ENCODE measurements around the gene FBXL2. TPM values are rescaled to one million over a fixed set of nuclear protein-coding genes. Genes with fewer than 3 reads are reported as not detected.

Gene FBXL2
- polyA plus RNA-seq (2013, experiment 1 of 2; ENCODE audit: insufficient read length) = 4.2 TPM
- polyA plus RNA-seq (2013, experiment 2 of 2; ENCODE audit: insufficient read length) = 5.6 TPM

- DNase-seq = peak; percentile 68
Measured at GRCh38 chr3:33277193-33277882, at the start of gene FBXL2. TSS of gene FBXL2 (plus strand) at chr3:33277442. CDS start at chr3:33277513, 71 bp downstream.

DNA sequence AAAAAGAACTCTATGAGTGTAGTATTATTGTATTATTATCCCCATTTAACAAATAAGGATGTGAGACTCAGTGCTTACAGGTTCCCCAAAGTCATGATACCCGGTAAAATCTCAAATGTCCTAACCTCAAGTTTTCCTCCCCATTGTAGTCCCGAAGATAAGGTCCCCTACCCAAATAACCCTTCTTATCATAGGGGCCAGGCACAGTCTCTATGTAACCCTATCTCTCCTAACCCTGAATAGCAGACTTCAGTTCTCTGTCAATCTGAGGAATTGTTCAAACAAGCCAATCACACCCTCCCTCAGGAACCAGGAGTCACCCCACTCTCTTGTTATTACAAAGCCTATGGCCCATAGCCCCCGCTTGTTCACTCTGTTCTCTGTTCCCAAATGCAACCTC, 48.2 kb upstream of the FBXL2 start:
- DNase-seq = no peak

GRCh38 chr3:33229947-33230346, 47.3 kb upstream of the FBXL2 start:
- DNase-seq = no peak

- no peak for DNase-seq
Measured at GRCh38 chr3:33231756-33232465, 45.3 kb upstream of the FBXL2 start.

DNA sequence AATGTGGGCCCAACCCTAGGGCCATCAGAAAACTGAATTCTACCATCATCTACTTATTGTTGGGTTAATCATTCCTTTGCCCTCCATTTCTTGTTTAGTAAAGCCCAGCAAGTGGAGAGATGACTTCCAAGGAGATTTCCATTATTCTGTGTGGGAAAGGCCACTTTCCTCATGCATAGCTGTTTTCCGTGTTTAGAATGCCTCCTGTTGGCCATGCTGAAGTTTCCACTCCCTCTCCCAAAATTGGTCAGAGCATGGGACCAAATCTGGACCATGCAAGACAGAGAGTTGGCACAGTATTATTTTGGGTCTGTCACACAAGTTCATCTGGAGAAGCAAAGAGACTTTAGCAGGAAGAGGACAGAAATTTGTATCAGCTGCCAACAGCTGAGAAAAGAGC, 43.4 kb upstream of the FBXL2 start:
- no peak for DNase-seq

GRCh38 chr3:33236005-33236404, 41.2 kb upstream of the FBXL2 start:
- DNase-seq = no peak

DNA sequence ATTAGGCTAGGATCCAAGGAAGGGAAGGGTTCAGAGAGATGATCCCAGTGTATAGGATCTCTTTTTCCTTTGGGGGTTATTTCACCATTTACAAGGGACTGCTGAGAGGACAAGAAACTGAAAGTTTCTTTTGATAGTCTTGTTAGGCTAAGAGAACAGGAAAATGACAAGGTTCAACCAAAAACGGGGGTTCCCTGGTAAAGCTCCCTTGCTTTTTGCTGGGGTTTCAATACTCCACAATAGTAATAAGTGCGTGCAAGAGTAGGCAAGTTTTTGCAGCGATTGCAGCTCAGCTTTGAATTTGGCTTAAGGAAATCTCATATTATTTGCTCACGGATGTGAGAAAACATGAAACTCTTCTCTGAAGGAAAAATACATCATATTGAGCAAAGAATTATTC, 39.8 kb upstream of the FBXL2 start:
- no peak for DNase-seq

DNA sequence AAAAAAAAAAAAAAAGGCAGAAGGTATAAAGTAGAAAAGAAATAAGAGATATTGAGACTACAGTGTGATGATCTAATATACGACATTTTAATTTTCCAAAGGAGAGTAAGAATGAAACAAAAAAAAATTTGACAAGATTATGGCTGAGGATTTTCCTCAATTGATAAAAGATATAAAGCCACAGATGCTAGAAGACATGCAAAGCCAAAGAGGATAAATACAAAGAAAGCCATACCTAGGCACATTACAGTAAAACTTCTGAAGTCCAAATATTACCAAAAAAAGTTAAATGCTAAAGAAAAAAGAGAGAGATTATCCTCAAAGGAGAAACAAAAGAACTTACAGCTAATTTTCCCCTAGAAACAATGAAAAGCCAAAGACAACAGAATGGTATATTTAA, 38.3 kb upstream of the FBXL2 start:
- no peak for DNase-seq

GRCh38 chr3:33240261-33240660, 37.0 kb upstream of the FBXL2 start:
- no peak for DNase-seq

GRCh38 chr3:33246786-33247185, 30.5 kb upstream of the FBXL2 start:
- no peak for DNase-seq

DNA sequence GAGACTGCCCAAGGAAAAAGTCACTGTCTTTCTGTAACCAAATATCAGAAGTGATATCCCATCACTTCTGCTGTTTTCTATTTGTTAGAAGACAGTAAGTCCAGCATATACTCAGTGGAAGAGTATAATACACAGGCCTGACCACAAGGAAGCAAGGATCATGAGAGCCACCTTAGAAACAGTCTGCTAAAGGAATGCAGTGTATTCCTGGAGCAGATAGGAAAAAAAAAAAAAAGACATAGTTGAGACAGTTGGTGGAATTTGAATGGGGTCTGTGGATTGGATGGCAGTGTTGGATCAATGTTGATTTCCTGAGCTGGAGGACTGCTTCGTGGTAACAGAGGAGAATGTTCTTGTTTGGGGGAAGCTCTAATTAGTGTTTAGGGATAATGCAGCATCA, 26.5 kb upstream of the FBXL2 start:
- peak; percentile 31 for DNase-seq

DNA sequence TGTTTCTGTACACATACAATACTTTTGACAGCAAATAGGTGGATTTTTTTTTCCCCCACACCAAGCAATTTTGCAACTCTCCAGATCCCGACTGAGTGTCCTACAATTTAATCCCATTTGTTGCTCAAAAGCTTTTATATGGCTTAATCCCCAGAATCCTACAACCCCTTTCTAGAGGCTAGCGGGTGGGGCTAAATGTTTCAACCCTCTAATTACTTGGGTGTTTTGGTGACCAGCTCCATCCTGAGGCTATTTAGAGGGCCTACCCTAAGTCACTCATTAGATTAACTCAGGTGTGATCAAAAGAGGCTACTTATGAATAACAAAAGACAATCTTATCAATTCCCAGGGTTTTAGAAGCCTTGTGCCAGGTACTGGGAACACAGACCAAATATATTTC, 21.0 kb upstream of the FBXL2 start:
- DNase-seq = no peak

DNA sequence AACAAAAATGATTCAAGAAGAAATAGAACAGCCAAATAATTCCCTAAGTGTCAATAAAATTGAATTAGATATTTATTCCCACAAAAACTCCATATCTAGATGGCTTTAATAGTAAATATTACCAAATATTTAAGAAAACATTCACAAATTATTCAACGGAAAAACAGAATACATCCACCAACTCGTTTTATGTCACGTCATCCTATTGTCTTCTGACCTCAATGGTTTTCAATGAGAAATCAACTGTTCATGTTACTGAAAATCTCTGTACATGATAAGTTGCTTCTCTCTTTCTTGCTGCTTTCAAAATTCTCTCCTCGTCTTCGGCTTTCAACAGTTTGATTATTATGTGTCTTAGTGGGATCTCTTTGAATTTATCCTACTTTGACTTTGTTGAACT, 17.1 kb upstream of the FBXL2 start:
- DNase-seq = no peak

- DNase-seq = no peak
Measured at GRCh38 chr3:33269385-33269784, 7.9 kb upstream of the FBXL2 start.

DNA sequence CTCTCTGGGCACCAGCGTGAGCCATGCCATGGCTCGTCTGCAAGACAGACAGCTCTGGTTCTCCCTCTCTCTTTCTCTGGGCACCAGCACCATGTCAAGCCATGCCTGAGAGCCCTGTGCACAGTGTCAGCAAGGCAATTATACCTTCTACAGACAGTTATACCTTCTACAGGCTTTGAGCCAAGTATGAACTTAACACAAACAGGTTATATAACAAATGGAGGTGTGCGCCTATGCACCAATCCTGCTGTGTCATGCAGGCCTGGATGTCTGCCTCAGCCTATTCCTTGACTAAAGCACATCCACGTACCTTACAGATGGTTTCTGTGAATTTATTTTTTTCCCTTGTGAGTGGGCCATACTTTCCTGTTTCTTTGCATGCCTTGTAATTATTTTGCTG, 5.9 kb upstream of the FBXL2 start:
- no peak for DNase-seq

- DNase-seq = no peak
Measured at GRCh38 chr3:33273628-33274027, 3.6 kb upstream of the FBXL2 start.

GRCh38 chr3:33278163-33278562, 921 bp downstream of the FBXL2 start:
- peak; percentile 6 for DNase-seq

DNA sequence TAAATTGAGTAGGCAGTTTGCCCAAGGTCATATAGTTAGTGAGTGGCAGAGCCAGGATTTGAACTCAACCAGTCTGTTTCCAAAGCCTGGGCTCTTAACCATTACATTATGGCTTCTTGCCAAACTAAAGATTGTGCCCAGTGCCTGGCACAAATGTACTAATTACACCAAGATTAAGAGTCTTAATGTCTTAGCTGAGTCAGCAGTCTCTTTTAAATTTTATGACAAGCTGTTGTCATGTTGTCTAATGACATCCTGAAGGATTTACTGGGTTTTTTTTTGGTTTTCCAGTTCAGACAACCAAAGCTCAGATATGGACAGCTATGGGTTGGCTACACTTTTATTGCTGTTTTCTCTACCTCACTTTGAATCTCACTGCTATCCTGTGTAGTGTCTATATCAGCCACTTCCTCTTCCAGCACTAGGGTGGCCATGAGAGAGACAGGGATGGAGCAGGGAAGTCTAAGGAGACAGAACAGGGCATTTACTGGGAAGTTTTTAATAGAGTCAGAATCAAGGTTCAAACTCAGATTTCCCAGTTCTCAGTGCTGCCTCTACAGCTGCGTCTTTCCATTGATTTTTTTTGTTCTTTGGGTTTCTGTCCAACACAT, 10.5 kb downstream of the FBXL2 start:
- DNase-seq = no peak

DNA sequence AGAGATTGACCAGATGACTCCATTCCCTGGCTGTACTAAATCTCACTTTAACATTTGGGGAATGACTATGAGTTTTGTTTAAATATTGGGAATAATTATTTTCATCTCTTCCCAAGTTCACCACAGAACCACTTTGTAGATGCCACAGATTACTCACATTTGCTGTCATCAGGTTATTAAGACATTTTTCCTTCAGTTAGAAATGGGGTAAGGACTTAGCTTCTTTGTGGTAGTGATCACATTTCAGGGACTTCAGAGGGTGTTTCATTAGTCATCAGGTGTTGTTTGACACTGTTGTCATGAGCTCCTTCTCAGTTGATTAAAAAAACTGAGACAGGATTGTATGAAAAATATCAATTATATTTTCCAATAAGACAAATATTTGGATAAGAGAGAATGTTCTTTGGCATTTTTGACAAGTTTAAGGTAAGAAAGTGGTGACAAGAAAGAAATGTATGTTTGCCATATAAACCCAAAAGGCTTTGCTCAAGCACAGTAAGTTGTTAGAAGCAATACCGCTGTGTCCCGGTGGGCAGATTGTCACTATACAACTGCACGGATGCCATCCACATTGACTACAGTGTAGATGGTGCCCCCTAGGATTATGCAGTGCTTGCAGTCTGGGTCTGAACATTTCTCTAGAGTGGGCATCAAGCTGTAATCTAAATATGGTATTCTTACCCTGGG, 22.3 kb downstream of the FBXL2 start:
- DNase-seq = peak; percentile 96

GRCh38 chr3:33312361-33312760, 35.1 kb downstream of the FBXL2 start:
- DNase-seq = no peak

DNA sequence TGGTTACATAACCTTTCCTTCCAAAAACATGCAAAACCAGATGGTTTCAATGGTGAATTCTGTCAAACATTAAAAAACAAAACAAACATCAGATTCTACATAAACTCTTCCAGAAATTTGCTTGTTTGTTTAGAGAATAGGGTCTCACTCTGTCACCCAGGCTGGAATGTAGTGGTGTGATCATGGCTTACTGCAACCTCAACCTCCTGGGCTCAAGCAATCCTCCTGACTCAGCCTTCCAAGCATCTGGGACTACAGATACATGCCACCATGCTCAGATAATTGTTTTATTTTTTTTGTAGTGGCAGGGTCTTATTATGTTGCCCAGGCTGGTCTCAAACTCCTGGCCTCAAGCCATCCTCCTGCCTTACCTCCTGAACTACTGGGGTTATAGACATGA, 36.1 kb downstream of the FBXL2 start:
- peak; percentile 65 for DNase-seq

DNA sequence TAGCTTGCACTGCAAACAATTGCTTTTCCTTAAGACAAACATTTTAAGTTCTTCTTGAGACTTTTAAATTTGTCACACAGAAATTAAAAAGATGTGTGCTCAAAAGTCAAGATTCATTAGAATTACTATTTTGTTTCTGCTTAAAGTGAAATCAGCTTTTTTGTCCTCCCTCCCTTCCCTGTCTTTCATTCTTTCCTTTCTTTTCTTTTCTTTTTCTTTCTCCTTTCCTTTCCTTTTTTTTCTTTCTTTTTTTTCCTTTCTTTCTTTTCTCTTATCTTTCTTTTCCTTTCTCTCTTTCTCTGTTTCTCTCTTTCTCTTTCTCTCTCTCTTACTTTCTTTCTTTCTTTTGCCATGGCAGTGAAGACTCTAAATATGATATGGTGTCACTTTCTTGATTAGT, 37.8 kb downstream of the FBXL2 start:
- no peak for DNase-seq

- peak; percentile 69 for DNase-seq
Measured at GRCh38 chr3:33315826-33316225, 38.6 kb downstream of the FBXL2 start.
